GM12878 (cell line): ENCODE measurements around the gene DAB2IP. TPM values are rescaled to one million over a fixed set of nuclear protein-coding genes. Genes with fewer than 3 reads are reported as not detected.
A peak's percentile ranks its signal among the peaks of the same experiment; 100 is the strongest.

ENCODE experiments used
- ATAC-seq: fragments of 200-7000 bp; cut with Tn5 transposase; 3 replicates; pipeline ENCODE4 v1.9.1; 2020; ENCODE audit warnings: mild to moderate bottlenecking, moderate library complexity
- BruUV-seq: library from RNA; stranded (reverse); fragments of 400-500 nt; replicated peaks from 2 replicates; lab custom pipeline; 2021; lab: Mats Ljungman, UMichigan
- CTCF ChIA-PET: fragments of 300-600 bp; sonication (Branson Sonifier 250); formaldehyde crosslinking; extraction: SDS; loops from one replicate; lab custom pipeline; 2021; ENCODE audit warnings: inconsistent platforms; lab: Yijun Ruan, JAX
- POLR2A ChIA-PET: fragments of 350-600 bp; formaldehyde crosslinking; extraction: SDS; loops from one replicate; lab custom pipeline; 2021; ENCODE audit warnings: inconsistent platforms; lab: Charles Lee
- RAD21 ChIA-PET: fragments of 300-600 bp; sonication (Branson Sonifier 250); formaldehyde crosslinking; loops from one replicate; lab custom pipeline; 2023; ENCODE audit warnings: antibody characterized with exemption; ENCODE audit not compliant: unreplicated experiment; lab: Charles Lee
- SMC1A ChIA-PET: fragments of 300-600 bp; sonication (Branson Sonifier 250); formaldehyde crosslinking; loops from one replicate; lab custom pipeline; 2023; ENCODE audit not compliant: unreplicated experiment, uncharacterized antibody; lab: Charles Lee
- DNase-seq: peaks from one replicate; pipeline ENCODE4 v3.0.0-alpha.2; 2011; ENCODE audit warnings: low read depth, low spot score
- FAIRE-seq: peaks from 3 replicates; lab custom pipeline; 2011; peaks lifted over from hg19 to GRCh38; lab: Jason Lieb, UNC
- H2AFZ ChIP-seq: 2 replicates; pipeline ENCODE4 v1.6.0; 2011; ENCODE audit warnings: low read depth, low read length, control low read depth; ENCODE audit not compliant: control insufficient read depth
- H3K27ac ChIP-seq: 2 replicates; pipeline ENCODE4 v1.5.1; 2011; ENCODE audit warnings: control low read depth; ENCODE audit not compliant: control insufficient read depth, insufficient read depth
- H3K27me3 ChIP-seq, 2 experiments: replicated peaks in 1 of 2; 2 replicates each; pipeline versions ENCODE4 v1.6.0 to v1.6.1; 2011; ENCODE audit warnings: low read length in 1 of 2; ENCODE audit not compliant: control insufficient read depth in 2 of 2, insufficient read depth in 2 of 2
- H3K36me3 ChIP-seq, 2 experiments: 2 replicates each; pipeline ENCODE4 v1.5.1; 2011; ENCODE audit warnings: low read length in 1 of 2; ENCODE audit not compliant: control insufficient read depth in 2 of 2, insufficient read depth in 2 of 2
- H3K4me1 ChIP-seq: 2 replicates; pipeline ENCODE4 v1.6.1; 2011; ENCODE audit warnings: mild to moderate bottlenecking, low read length, moderate library complexity, mixed read lengths; ENCODE audit not compliant: control insufficient read depth, insufficient read depth
- H3K4me2 ChIP-seq: 2 replicates; pipeline ENCODE4 v1.6.0; 2011; ENCODE audit warnings: control low read depth; ENCODE audit not compliant: control insufficient read depth, insufficient read depth
- H3K4me3 ChIP-seq: fragments of 200-600 bp; sonication (generic); 2 replicates; pipeline ENCODE4 v1.5.1; 2016
- H3K79me2 ChIP-seq: 2 replicates; pipeline ENCODE4 v1.6.0; 2011; ENCODE audit warnings: low read length; ENCODE audit not compliant: control insufficient read depth, insufficient read depth
- H3K9ac ChIP-seq: 2 replicates; pipeline ENCODE4 v1.8.0; 2011; ENCODE audit warnings: low read length, control low read depth, mixed read lengths; ENCODE audit not compliant: control insufficient read depth, insufficient read depth
- H3K9me3 ChIP-seq: replicated peaks from 3 replicates; pipeline ENCODE4 v1.5.1; 2011; ENCODE audit warnings: mild to moderate bottlenecking, low read length; ENCODE audit not compliant: control insufficient read depth, insufficient read depth
- H4K20me1 ChIP-seq: 2 replicates; pipeline ENCODE4 v1.6.0; 2011; ENCODE audit not compliant: control insufficient read depth, insufficient read depth
- BCL3 ChIP-seq: IDR thresholded peaks from 2 replicates; pipeline ENCODE4 v1.6.1; 2011; ENCODE audit warnings: borderline replicate concordance, low read depth, mild to moderate bottlenecking, moderate library complexity, low read length; ENCODE audit not compliant: insufficient read depth, poor library complexity, severe bottlenecking
- E4F1 ChIP-seq: fragments of 450-650 bp; IDR thresholded peaks from 2 replicates; pipeline ENCODE4 v1.6.1; 2018; ENCODE audit warnings: borderline replicate concordance, mild to moderate bottlenecking; ENCODE audit not compliant: partially characterized antibody
- EZH2 ChIP-seq: IDR thresholded peaks from 2 replicates; pipeline ENCODE4 v1.6.1; 2012; ENCODE audit warnings: low read depth, mild to moderate bottlenecking, control low read depth, inconsistent platforms, low read length, borderline replicate concordance; ENCODE audit not compliant: control insufficient read depth
- SIX5 ChIP-seq: IDR thresholded peaks from 2 replicates; pipeline ENCODE4 v1.6.1; 2011; ENCODE audit warnings: mild to moderate bottlenecking, low read depth, low read length, moderate library complexity; ENCODE audit not compliant: severe bottlenecking
- TARDBP ChIP-seq: IDR thresholded peaks from 2 replicates; pipeline ENCODE4 v1.6.1; 2016; ENCODE audit warnings: borderline replicate concordance
- WGBS: methylation state at CpG from one replicate; pipeline ENCODE4 v1.1.6; 2016; ENCODE audit warnings: low lambda C conversion rate; ENCODE audit not compliant: insufficient replicate concordance, insufficient coverage; ENCODE audit errors: missing lambda C conversion rate; 5-methylcytosine and 5-hydroxymethylcytosine counted together
- in situ Hi-C: fragments of 300-500 bp; cut with MboI; formaldehyde crosslinking; loops from 9 replicates; pipeline ENCODE4 v1.14.3; 2018; ENCODE audit warnings: mixed read lengths
- intact Hi-C: fragments of 100-400 bp; cut with micrococcal nuclease; formaldehyde crosslinking; loops from one replicate; pipeline ENCODE4 v1.14.2; 2022; ENCODE audit not compliant: unreplicated experiment
- polyA plus RNA-seq, 11 experiments: library from polyadenylated mRNA; depleted of rRNA in 4 of 11; unstranded in 6 of 11; stranded (reverse) in 5 of 11; fragments of >200 nt; fragmentation: Nextera tagmentation in 4 of 11; fragmentation: Illumina TruSeq in 1 of 11; extraction: Ambion mirVana in 4 of 11; extraction: Trizol in 1 of 11; gene quantifications; 1 replicate in 1 of 11; 2 replicates in 10 of 11; pipeline versions ENCODE4 v1.2.1 to v1.2.3, GENCODE V29; 2011 to 2016; ENCODE audit warnings: inconsistent platforms in 2 of 11, missing spikeins in 2 of 11, low read depth in 1 of 11
- total RNA-seq, 4 experiments: library from RNA; depleted of rRNA in 3 of 4; stranded (reverse); fragments of >200 nt in 3 of 4; fragmentation: Illumina TruSeq in 1 of 4; extraction: Trizol in 1 of 4; gene quantifications; 2 replicates each; pipeline versions ENCODE4 v1.2.1 to v1.2.3, GENCODE V29; 2013 to 2021

DAB2IP gene
- total and polyA plus RNA-seq, 10 of the 15 experiments (the other 5 are each of a cell fraction or from before 2014, with no cell fraction given) = 0.03 to 0.38 (median 0.14) TPM; not detected in 6

DNA sequence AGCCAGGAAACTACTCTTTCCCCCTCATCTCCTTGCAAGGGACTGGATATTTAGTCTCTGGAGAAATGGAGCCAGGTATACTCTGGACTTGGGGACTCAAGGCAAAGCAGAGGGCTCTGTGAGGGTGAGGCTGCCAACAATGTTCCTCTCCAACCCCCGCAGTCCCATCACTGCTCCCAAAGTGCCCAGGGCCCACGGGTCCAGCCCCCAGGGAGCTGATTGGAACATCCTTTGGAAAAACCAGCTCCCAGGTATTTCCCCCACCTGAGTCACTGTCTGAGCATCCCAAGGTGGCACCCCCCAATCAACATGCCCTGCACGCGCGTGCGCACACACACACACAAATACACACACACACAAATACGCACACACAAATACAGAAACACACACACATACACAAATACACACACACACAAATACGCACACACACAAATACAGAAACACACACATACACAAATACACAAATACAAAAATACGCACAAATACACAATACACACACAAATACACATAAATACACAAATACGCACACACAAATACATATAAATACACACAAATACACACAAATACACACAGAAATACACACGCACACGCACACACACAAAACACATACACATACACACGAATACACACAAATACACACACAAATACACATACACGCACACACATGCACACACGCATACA is 137.4 kb downstream of the DAB2IP start:
- TF ChIP-seq EZH2 = no peak
- peak; percentile 74 for TF ChIP-seq BCL3
- no peak for TF ChIP-seq E4F1
- no peak for TF ChIP-seq SIX5
- no peak for TF ChIP-seq TARDBP
- no peaks in the 10 kb centered on the region for H4K20me1 ChIP-seq
- CTCF ChIA-PET = no interaction called here
- H2AFZ ChIP-seq = no peak overlapping the region
- BruUV-seq = no TSS peak
- ATAC-seq (no peak), DNase-seq (no peak), FAIRE-seq (no peak)
- no peaks in the 10 kb centered on the region for H3K9me3 ChIP-seq
- no peak overlapping the region for H3K27ac ChIP-seq
- H3K79me2 ChIP-seq = no peaks in the 10 kb centered on the region
- intact Hi-C loops = no loop called here
- POLR2A ChIA-PET = no interaction called here
- RAD21 ChIA-PET = no interaction called here
- no peaks in the 10 kb centered on the region for H3K4me1 ChIP-seq
- H3K36me3 ChIP-seq = no peaks in the 10 kb centered on the region
- no peak overlapping the region for H3K9ac ChIP-seq
- peaks cover 3 to 8% of the 10 kb centered on the region in 2 experiments; a peak in 3 of 4 replicates for H3K27me3 ChIP-seq
- in situ Hi-C loops = no loop called here
- no peak overlapping the region for H3K4me3 ChIP-seq
- no peak overlapping the region for H3K4me2 ChIP-seq
- WGBS = 70% methylated on average over 15 of the region's 15 CpGs
- SMC1A ChIA-PET = no interaction called here
